Measurements from ENCODE around the gene MUC2. TPM values are rescaled to one million over a fixed set of nuclear protein-coding genes. Genes with fewer than 3 reads are reported as not detected.

MUC2 gene
- total RNA-seq, 1 experiment from 2014 or later: 0.47 TPM

GRCh38 chr11:1099519-1100355, 25.1 kb downstream of the MUC2 start:
- CTCF ChIA-PET: no interaction called here

More at GRCh38 chr11:1099519-1100355, 25.1 kb downstream of the MUC2 start:
- no peak overlapping the region; the same call in 1 of the 2 replicates for H3K27ac ChIP-seq (ENCODE audit: low read depth, low read length)
- DNase-seq (ENCODE audit: low read depth, low spot score) (no peak), ATAC-seq (no peak)
- no peaks in the 10 kb centered on the region for H3K4me1 ChIP-seq (ENCODE audit: control insufficient read depth in 1 of 2, insufficient read depth in 2 of 2, low read length in 2 of 2)
- RAD21 ChIA-PET (ENCODE audit: low non-redundant PET in 1 of 2, low total read pairs in 2 of 2, uncharacterized antibody in 2 of 2, unreplicated experiment in 2 of 2): no interaction called here
- H4K20me1 ChIP-seq (ENCODE audit: insufficient read depth): no peaks in the 10 kb centered on the region
- no TSS peak for BruUV-seq (replicated peaks)
- no peaks in the 10 kb centered on the region for H3K27me3 ChIP-seq (ENCODE audit: insufficient read depth, low read length)
- H3K36me3 ChIP-seq (ENCODE audit: control insufficient read depth in 1 of 2, insufficient read depth in 2 of 2, low read length in 2 of 2): no peaks in the 10 kb centered on the region
- intact Hi-C loops (cut with micrococcal nuclease): no loop called here
- POLR2A ChIA-PET: no interaction called here
- H2AFZ ChIP-seq (ENCODE audit: low read depth, low read length, poor library complexity, severe bottlenecking): no peak overlapping the region
- H3K4me2 ChIP-seq (ENCODE audit: low read length): no peak overlapping the region
- TF ChIP-seq SRF (IDR thresholded peaks at IDR 0.05; ENCODE audit: low read depth) (no peak), RAD21 (IDR thresholded peaks at IDR 0.05; ENCODE audit: low read depth) (no peak), EGR1 (IDR thresholded peaks at IDR 0.05; ENCODE audit: low read depth) (no peak), ZBTB33 (IDR thresholded peaks at IDR 0.05; ENCODE audit: extremely low read depth, insufficient replicate concordance, low read length) (no peak), ATF3 (IDR thresholded peaks at IDR 0.05) (no peak), TCF7L2 (IDR thresholded peaks at IDR 0.05; ENCODE audit: borderline replicate concordance, extremely low read depth, insufficient read depth, insufficient read length) (no peak), POLR2A (IDR thresholded peaks at IDR 0.05; ENCODE audit: borderline replicate concordance, extremely low read depth, insufficient read depth, insufficient read length) (no peak), ZNF274 (IDR thresholded peaks at IDR 0.05; ENCODE audit: low read depth, low read length) (no peak), YY1 (IDR thresholded peaks at IDR 0.05; ENCODE audit: extremely low read depth, insufficient replicate concordance, low read depth, low read length) (no peak), SIN3A (IDR thresholded peaks at IDR 0.05; ENCODE audit: low read depth) (no peak), REST (IDR thresholded peaks at IDR 0.05; ENCODE audit: low read depth) (no peak), CTCF (IDR thresholded peaks at IDR 0.05 in 2 of 3, conservative IDR thresholded peaks at IDR 0.05 in 1 of 3; ENCODE audit: borderline replicate concordance in 1 of 3, insufficient read depth in 1 of 3, low read depth in 2 of 3, low read length in 2 of 3) (no peak)
- no peaks in the 10 kb centered on the region for H3K9me2 ChIP-seq (ENCODE audit: insufficient read depth)
- H3K9ac ChIP-seq (ENCODE audit: low read length): no peak overlapping the region
- H3K9me3 ChIP-seq (ENCODE audit: control insufficient read depth in 1 of 2, insufficient read depth in 1 of 2, low read depth in 1 of 2, low read length in 2 of 2): no peaks in the 10 kb centered on the region; a peak in 1 of 4 replicates
- H3K4me3 ChIP-seq (replicated peaks in 1 of 2; ENCODE audit: low read depth in 1 of 2, low read length in 2 of 2): no peak overlapping the region
- no peaks in the 10 kb centered on the region for H3K79me2 ChIP-seq (ENCODE audit: insufficient read depth, low read length)
